PC-9 (cell line): ENCODE data around the gene PPP4R1. TPM values are rescaled to one million over a fixed set of nuclear protein-coding genes. Genes with fewer than 3 reads are reported as not detected.
"Not testable (repeated sequence)": the region's sequence is repeated elsewhere in the genome, so short reads cannot be mapped to it uniquely, and the experiment has no call there.

Experiments
- BruUV-seq: library from RNA; stranded (reverse); fragments of 400-500 nt; replicated peaks from 2 replicates; lab custom pipeline; 2021; lab: Mats Ljungman, UMichigan
- CTCF ChIA-PET: fragments of 300-600 bp; sonication (Branson Sonifier 250); formaldehyde crosslinking; loops from one replicate; lab custom pipeline; 2022; ENCODE audit warnings: antibody characterized with exemption; lab: Charles Lee
- POLR2A ChIA-PET: fragments of 300-600 bp; sonication (Branson Sonifier 250); formaldehyde crosslinking; loops from one replicate; lab custom pipeline; 2022; ENCODE audit warnings: antibody characterized with exemption; ENCODE audit not compliant: unreplicated experiment; lab: Charles Lee
- DNase-seq, 2 experiments: peaks; one replicate each; pipeline versions ENCODE4 v3.0.0 to v3.0.0-alpha.2; 2015 to 2022; ENCODE audit warnings: mixed read lengths in 1 of 2
- H2AFZ ChIP-seq: fragments of 200-600 bp; sonication (generic); 2 replicates; pipeline ENCODE4 v1.8.1; 2017; ENCODE audit warnings: antibody characterized with exemption
- H3F3A ChIP-seq: fragments of 200-600 bp; sonication (generic); 2 replicates; pipeline ENCODE4 v1.8.1; 2017; ENCODE audit warnings: antibody characterized with exemption, mild to moderate bottlenecking, low read depth; ENCODE audit not compliant: insufficient read depth
- H3K27ac ChIP-seq: fragments of 200-600 bp; sonication (generic); 2 replicates; pipeline ENCODE4 v1.6.1; 2016; ENCODE audit warnings: mixed run types
- H3K27me3 ChIP-seq: fragments of 200-600 bp; sonication (generic); 2 replicates; pipeline ENCODE4 v1.6.1; 2016; ENCODE audit warnings: low read depth, mixed run types; ENCODE audit not compliant: insufficient read depth
- H3K36me3 ChIP-seq: fragments of 200-600 bp; sonication (generic); 2 replicates; pipeline ENCODE4 v1.6.1; 2016; ENCODE audit warnings: low read depth, mixed run types
- H3K4me1 ChIP-seq: fragments of 200-600 bp; sonication (generic); replicated peaks from 2 replicates; pipeline ENCODE4 v1.6.1; 2016; ENCODE audit warnings: mixed run types; ENCODE audit not compliant: insufficient read depth
- H3K4me2 ChIP-seq: fragments of 200-600 bp; sonication (generic); 2 replicates; pipeline ENCODE4 v1.6.1; 2017; ENCODE audit warnings: mixed run types
- H3K4me3 ChIP-seq: fragments of 200-600 bp; sonication (generic); 2 replicates; pipeline ENCODE4 v1.6.1; 2016; ENCODE audit warnings: mixed run types
- H3K79me2 ChIP-seq: fragments of 200-600 bp; sonication (generic); 2 replicates; pipeline ENCODE4 v1.6.1; 2017; ENCODE audit warnings: low read depth, mixed run types
- H3K9me2 ChIP-seq: fragments of 200-600 bp; sonication (generic); 2 replicates; pipeline ENCODE4 v1.8.1; 2017; ENCODE audit warnings: mild to moderate bottlenecking; ENCODE audit not compliant: insufficient read depth
- H3K9me3 ChIP-seq: fragments of 200-600 bp; sonication (generic); 2 replicates; pipeline ENCODE4 v1.8.1; 2016; ENCODE audit warnings: low read depth; ENCODE audit not compliant: insufficient read depth
- H4K20me1 ChIP-seq: fragments of 200-600 bp; sonication (generic); 2 replicates; pipeline ENCODE4 v1.8.1; 2017; ENCODE audit not compliant: insufficient read depth
- CTCF ChIP-seq: fragments of 200-600 bp; sonication (generic); conservative IDR thresholded peaks from 2 replicates; pipeline ENCODE4 v1.6.1; 2017; ENCODE audit warnings: mixed run types, antibody characterized with exemption, mild to moderate bottlenecking, moderate library complexity
- EZH2 ChIP-seq: fragments of 200-600 bp; sonication (generic); IDR thresholded peaks from 2 replicates; pipeline ENCODE4 v1.8.0; 2017; ENCODE audit warnings: antibody characterized with exemption, low read depth
- intact Hi-C: fragments of 100-400 bp; cut with micrococcal nuclease; formaldehyde crosslinking; loops from one replicate; pipeline ENCODE4 v1.10.0; 2022; ENCODE audit not compliant: unreplicated experiment
- total RNA-seq: library from RNA; stranded (reverse); gene quantifications from 2 replicates; pipeline ENCODE4 v1.2.3, GENCODE V29; 2021

The PPP4R1 gene
- total RNA-seq, 1 experiment from 2014 or later: 167 TPM

- Histone ChIP-seq H3K36me3 (no peaks in the 10 kb centered on the region), H3K27ac (peak overlapping the region; percentile 84), H3K9me3 (no peaks in the 10 kb centered on the region), H3K9me2 (no peaks in the 10 kb centered on the region), H4K20me1 (no peaks in the 10 kb centered on the region), H3K79me2 (no peaks in the 10 kb centered on the region), H3K4me3 (0 out of 2 replicates have a peak overlapping the region, but pooled peaks have one; percentile 13), H3F3A (peaks cover 41% of the 10 kb centered on the region), H3K4me2 (peak overlapping the region; percentile 57), H3K4me1 (peaks cover 46% of the 10 kb centered on the region), H2AFZ (no peak overlapping the region), H3K27me3 (no peaks in the 10 kb centered on the region)
- intact Hi-C loops: loop anchor here (1.0 to 2.0 kb wide), 6 partner anchors 11 to 309 kb away; partner anchors contain the start of gene TWSG1
- no peak for TF ChIP-seq CTCF
- no peak for TF ChIP-seq EZH2
- DNase-seq: peak; percentile 65 to 80
- CTCF ChIA-PET: no interaction called here
- BruUV-seq: TSS peak; percentile 1
- POLR2A ChIA-PET: interaction anchor here (0.6 to 1.0 kb wide), 5 partner anchors 11 to 695 kb away, joined by 3 to 12 read pairs (median 5); no protein-coding TSS in a partner anchor
Measured at GRCh38 chr18:9642799-9643462, 28.6 kb upstream of the PPP4R1 start.

- H3K9me3 ChIP-seq, POLR2A ChIA-PET, intact Hi-C loops, H3K36me3 ChIP-seq, DNase-seq, H4K20me1 ChIP-seq, BruUV-seq, H3K27me3 ChIP-seq, H3K79me2 ChIP-seq, H3K9me2 ChIP-seq, H2AFZ ChIP-seq, H3K4me3 ChIP-seq, H3K27ac ChIP-seq, H3K4me2 ChIP-seq: not testable (repeated sequence)
- H3K4me1 ChIP-seq: peaks cover 33% of the 10 kb centered on the region
- CTCF ChIA-PET: interaction anchor here (0.5 kb wide), 1 partner anchor 26 kb away, joined by 3 read pairs; no protein-coding TSS in a partner anchor
- peaks cover 25% of the 10 kb centered on the region for H3F3A ChIP-seq
Measured at GRCh38 chr18:9641081-9641480, 26.7 kb upstream of the PPP4R1 start.

- peaks cover 14% of the 10 kb centered on the region for H3F3A ChIP-seq
- intact Hi-C loops: no loop called here
- POLR2A ChIA-PET: interaction anchor here (0.6 kb wide), 1 partner anchor 20 kb away, joined by 3 read pairs; no protein-coding TSS in a partner anchor
- CTCF ChIA-PET: interaction anchor here (1.1 kb wide), 1 partner anchor 34 kb away, joined by 3 read pairs; no protein-coding TSS in a partner anchor
- no peak for TF ChIP-seq EZH2
- TF ChIP-seq CTCF: no peak
- H3K79me2 ChIP-seq: no peaks in the 10 kb centered on the region
- no peaks in the 10 kb centered on the region; the same call in 1 of the 2 replicates for H3K36me3 ChIP-seq
- no peak overlapping the region for H3K27ac ChIP-seq
- no peaks in the 10 kb centered on the region for H4K20me1 ChIP-seq
- no peaks in the 10 kb centered on the region for H3K9me2 ChIP-seq
- no TSS peak for BruUV-seq
- H2AFZ ChIP-seq: no peak overlapping the region
- DNase-seq: no peak
- no peaks in the 10 kb centered on the region for H3K27me3 ChIP-seq
- H3K4me1 ChIP-seq: peaks cover 20% of the 10 kb centered on the region
- no peak overlapping the region for H3K4me2 ChIP-seq
- H3K9me3 ChIP-seq: peaks cover 6% of the 10 kb centered on the region
- H3K4me3 ChIP-seq: no peak overlapping the region
Measured at GRCh38 chr18:9638886-9639285, 24.5 kb upstream of the PPP4R1 start.
